IgD-negative memory B cell (primary cell): ENCODE results near the gene USP21. TPM values are rescaled to one million over a fixed set of nuclear protein-coding genes. Genes with fewer than 3 reads are reported as not detected.

Experiments
- H3K27ac Mint-ChIP-seq, 3 donors: one replicate each; pipeline ENCODE4 v1.8.0; 2020 to 2022; ENCODE audit warnings: mild to moderate bottlenecking in 3 of 3, mixed read lengths in 3 of 3, moderate library complexity in 1 of 3
- H3K27me3 Mint-ChIP-seq: one replicate; pipeline ENCODE4 v1.8.0; 2021; ENCODE audit warnings: mixed read lengths
- H3K36me3 Mint-ChIP-seq: one replicate; pipeline ENCODE4 v1.8.0; 2020; ENCODE audit warnings: mild to moderate bottlenecking, mixed read lengths
- H3K4me1 Mint-ChIP-seq, 3 donors: one replicate each; pipeline ENCODE4 v1.8.0; 2020 to 2022; ENCODE audit warnings: mixed read lengths in 3 of 3, mild to moderate bottlenecking in 1 of 3
- H3K4me3 Mint-ChIP-seq, 4 donors: one replicate each; pipeline ENCODE4 v1.8.0; 2020 to 2022; ENCODE audit warnings: mild to moderate bottlenecking in 4 of 4, mixed read lengths in 4 of 4, moderate library complexity in 3 of 4
- H3K9me3 Mint-ChIP-seq, 3 donors: one replicate each; pipeline ENCODE4 v1.8.0; 2020 to 2021; ENCODE audit warnings: mixed read lengths in 3 of 3, mild to moderate bottlenecking in 1 of 3
- polyA plus RNA-seq: library from polyadenylated mRNA; unstranded; fragments of 300-500 nt; fragmentation: Illumina TruSeq; gene quantifications from one replicate; pipeline ENCODE4 v1.2.3, GENCODE V29; 2021

Gene USP21
- polyA plus RNA-seq, 1 donor from 2014 or later: 30.1 TPM

GRCh38 chr1:161172349-161172748 is 13.0 kb downstream of the USP21 start:
- H3K4me3 Mint-ChIP-seq: peak overlapping the region in 1 of 4 donors; percentile 59
- peak overlapping the region in 1 of 3 donors; percentile 12 for H3K27ac Mint-ChIP-seq
- no peaks in the 10 kb centered on the region for H3K9me3 Mint-ChIP-seq
- H3K4me1 Mint-ChIP-seq: peaks cover 9 to 29% (median 25%) of the 10 kb centered on the region in 3 donors
- peaks cover 2% of the 10 kb centered on the region for H3K36me3 Mint-ChIP-seq
- no peaks in the 10 kb centered on the region for H3K27me3 Mint-ChIP-seq

GRCh38 chr1:161172776-161173376 is 13.6 kb downstream of the USP21 start:
- Mint-ChIP-seq H3K36me3 (peaks cover 2% of the 10 kb centered on the region), H3K4me3 (peak overlapping the region in 2 of 4 donors; percentile 59 to 76), H3K9me3 (no peaks in the 10 kb centered on the region), H3K27me3 (no peaks in the 10 kb centered on the region), H3K27ac (no peak overlapping the region), H3K4me1 (peaks cover 14 to 31% (median 27%) of the 10 kb centered on the region in 3 donors)

- Mint-ChIP-seq H3K27me3 (no peaks in the 10 kb centered on the region), H3K36me3 (peaks cover 2% of the 10 kb centered on the region), H3K4me1 (peaks cover 20 to 35% (median 31%) of the 10 kb centered on the region in 3 donors), H3K27ac (peak overlapping the region in 1 of 3 donors; percentile 39), H3K4me3 (peak overlapping the region in 2 of 4 donors; percentile 59 to 87), H3K9me3 (no peaks in the 10 kb centered on the region)
Observed at GRCh38 chr1:161173711-161174110, 14.4 kb downstream of the USP21 start.

- Mint-ChIP-seq H3K4me1 (peaks cover 20 to 35% (median 31%) of the 10 kb centered on the region in 3 donors), H3K27me3 (no peaks in the 10 kb centered on the region), H3K4me3 (peak overlapping the region in 2 of 4 donors; percentile 92 to 97), H3K36me3 (peaks cover 2% of the 10 kb centered on the region), H3K9me3 (no peaks in the 10 kb centered on the region), H3K27ac (peak overlapping the region in 1 of 3 donors; percentile 71)
Observed at GRCh38 chr1:161174911-161175310, 15.6 kb downstream of the USP21 start.

GRCh38 chr1:161175771-161176453 is 16.6 kb downstream of the USP21 start:
- H3K9me3 Mint-ChIP-seq: no peaks in the 10 kb centered on the region
- H3K27me3 Mint-ChIP-seq: no peaks in the 10 kb centered on the region
- H3K4me3 Mint-ChIP-seq: peak overlapping the region; percentile 92 to 100 (median 98)
- H3K36me3 Mint-ChIP-seq: peaks cover 2% of the 10 kb centered on the region
- H3K27ac Mint-ChIP-seq: peak overlapping the region; percentile 23 to 100 (median 85)
- H3K4me1 Mint-ChIP-seq: peaks cover 26 to 42% (median 39%) of the 10 kb centered on the region in 3 donors

- Mint-ChIP-seq H3K4me3 (peak overlapping the region; percentile 92 to 100 (median 98)), H3K4me1 (peaks cover 26 to 44% (median 37%) of the 10 kb centered on the region in 3 donors), H3K27me3 (no peaks in the 10 kb centered on the region), H3K36me3 (peaks cover 2% of the 10 kb centered on the region), H3K27ac (peak overlapping the region; percentile 85 to 100 (median 99)), H3K9me3 (no peaks in the 10 kb centered on the region)
Observed at GRCh38 chr1:161176468-161177111, 17.3 kb downstream of the USP21 start.

DNA sequence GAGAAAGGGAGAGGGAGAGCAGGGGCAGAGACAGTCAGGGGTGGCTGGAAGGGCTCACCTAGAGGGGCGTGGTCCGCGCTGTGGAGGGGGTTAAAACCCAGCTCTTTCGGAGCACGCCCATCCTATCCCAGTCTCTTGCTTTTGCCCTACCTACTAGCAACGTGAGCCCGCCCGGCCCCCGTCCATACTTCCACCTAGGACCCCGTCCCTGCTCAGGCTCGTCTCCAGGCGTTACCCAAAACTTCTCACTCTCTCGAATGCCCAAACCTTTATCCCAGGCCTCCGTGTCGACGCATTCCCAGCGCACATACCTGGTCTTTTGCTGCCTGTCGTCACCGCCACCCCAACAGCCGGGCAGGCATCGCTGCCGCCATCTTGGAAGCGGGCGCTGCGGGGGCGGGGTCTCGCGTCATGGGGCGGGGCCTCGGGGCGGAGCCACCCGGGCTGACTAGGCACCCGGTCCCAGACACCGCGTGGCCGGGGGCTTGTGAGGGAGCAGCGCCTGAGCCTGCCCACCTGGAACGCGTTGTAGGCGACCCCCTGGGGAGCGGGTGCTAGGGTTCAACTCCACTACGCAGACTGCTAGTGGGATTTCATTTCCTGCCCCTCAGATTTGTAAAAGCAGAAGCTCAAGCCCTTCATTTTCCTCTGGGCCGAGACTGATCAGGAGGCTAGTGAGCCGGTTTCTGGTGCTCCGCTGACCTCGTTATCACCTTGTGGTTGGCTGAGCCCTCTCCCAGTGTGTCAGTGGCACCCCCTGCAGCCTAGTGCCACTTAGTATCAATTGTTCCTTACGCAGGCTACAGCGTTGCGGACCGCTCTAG is 18.0 kb downstream of the USP21 start, which contains the start of gene B4GALT3:
Gene B4GALT3 (minus strand): TSS at position 396 of the 824 bp plus-strand sequence. CDS start 1,447 bp downstream, outside the sequence.
- peaks cover 30 to 49% (median 41%) of the 10 kb centered on the region in 3 donors for H3K4me1 Mint-ChIP-seq
- peaks cover 2% of the 10 kb centered on the region for H3K36me3 Mint-ChIP-seq
- H3K27me3 Mint-ChIP-seq: no peaks in the 10 kb centered on the region
- peak within 1 kb of the TSS; percentile 92 to 100 (median 98) for H3K4me3 Mint-ChIP-seq
- H3K27ac Mint-ChIP-seq: peak within 1 kb of the TSS; percentile 85 to 100 (median 99)
- no peaks in the 10 kb centered on the region for H3K9me3 Mint-ChIP-seq

- Mint-ChIP-seq H3K36me3 (peaks cover 3% of the 10 kb centered on the region), H3K9me3 (no peaks in the 10 kb centered on the region), H3K4me3 (peak overlapping the region; percentile 92 to 100 (median 98)), H3K4me1 (peaks cover 32 to 53% (median 41%) of the 10 kb centered on the region in 3 donors), H3K27me3 (no peaks in the 10 kb centered on the region), H3K27ac (peak overlapping the region; percentile 85 to 100 (median 99))
Observed at GRCh38 chr1:161177936-161178244, 18.6 kb downstream of the USP21 start.

GRCh38 chr1:161179698-161180097 is 20.4 kb downstream of the USP21 start:
- Mint-ChIP-seq H3K9me3 (no peaks in the 10 kb centered on the region), H3K27ac (peak overlapping the region in 1 of 3 donors; percentile 51), H3K36me3 (peaks cover 3% of the 10 kb centered on the region), H3K27me3 (no peaks in the 10 kb centered on the region), H3K4me1 (peaks cover 41 to 65% (median 51%) of the 10 kb centered on the region in 3 donors), H3K4me3 (no peak overlapping the region)

DNA sequence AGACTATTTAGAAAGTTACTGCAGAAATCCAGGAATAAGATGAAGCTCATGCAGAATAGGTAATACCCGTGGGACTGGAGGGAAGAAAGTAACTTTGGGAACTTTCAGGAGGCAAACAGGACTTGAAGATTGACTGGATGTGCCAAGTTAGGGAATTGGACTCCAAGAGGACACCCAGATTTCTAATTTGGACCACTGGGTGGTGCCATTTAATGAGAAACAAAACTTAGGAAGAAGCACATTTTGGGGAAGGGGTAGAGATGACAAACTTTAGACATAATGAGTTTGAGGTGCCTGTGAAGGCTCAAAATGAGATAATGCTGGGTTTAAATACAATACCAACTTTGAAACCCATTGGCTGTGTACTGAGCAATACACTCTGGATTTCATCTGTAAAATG is 21.3 kb downstream of the USP21 start:
- H3K4me1 Mint-ChIP-seq: peaks cover 47 to 66% (median 52%) of the 10 kb centered on the region in 3 donors
- H3K27ac Mint-ChIP-seq: peak overlapping the region in 1 of 3 donors; percentile 51
- no peaks in the 10 kb centered on the region for H3K9me3 Mint-ChIP-seq
- H3K27me3 Mint-ChIP-seq: no peaks in the 10 kb centered on the region
- H3K4me3 Mint-ChIP-seq: peak overlapping the region in 3 of 4 donors; percentile 17 to 69 (median 68)
- H3K36me3 Mint-ChIP-seq: peaks cover 3% of the 10 kb centered on the region

- H3K27ac Mint-ChIP-seq: peak overlapping the region; percentile 49 to 80 (median 69)
- peaks cover 3% of the 10 kb centered on the region for H3K36me3 Mint-ChIP-seq
- peak overlapping the region; percentile 3 to 78 (median 73) for H3K4me3 Mint-ChIP-seq
- H3K4me1 Mint-ChIP-seq: peaks cover 49 to 68% (median 58%) of the 10 kb centered on the region in 3 donors
- no peaks in the 10 kb centered on the region for H3K27me3 Mint-ChIP-seq
- no peaks in the 10 kb centered on the region for H3K9me3 Mint-ChIP-seq
Observed at GRCh38 chr1:161182214-161182613, 22.9 kb downstream of the USP21 start.

DNA sequence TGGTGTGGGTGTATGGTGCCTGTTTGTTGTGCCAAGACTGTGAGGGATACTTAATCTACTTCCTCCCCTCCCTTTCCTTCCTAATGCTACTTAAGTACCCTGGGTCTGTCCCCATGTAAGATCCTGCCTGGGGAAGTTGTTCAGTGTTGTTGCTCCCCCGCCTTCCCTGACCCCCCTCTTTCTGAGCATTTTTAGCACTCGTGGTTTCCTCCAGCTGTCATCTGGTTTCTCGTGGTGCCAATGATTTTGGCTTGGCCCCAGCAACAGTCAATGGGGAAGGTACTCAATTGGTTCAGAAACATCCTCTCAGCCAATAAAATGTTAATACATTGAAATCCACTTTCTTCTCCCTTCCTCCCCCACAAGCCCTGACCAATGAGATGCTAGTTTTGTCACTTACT is 26.0 kb downstream of the USP21 start:
- H3K4me3 Mint-ChIP-seq: peak overlapping the region; percentile 67 to 92 (median 84)
- peaks cover 40 to 65% (median 64%) of the 10 kb centered on the region in 3 donors for H3K4me1 Mint-ChIP-seq
- peaks cover 3% of the 10 kb centered on the region for H3K36me3 Mint-ChIP-seq

DNA sequence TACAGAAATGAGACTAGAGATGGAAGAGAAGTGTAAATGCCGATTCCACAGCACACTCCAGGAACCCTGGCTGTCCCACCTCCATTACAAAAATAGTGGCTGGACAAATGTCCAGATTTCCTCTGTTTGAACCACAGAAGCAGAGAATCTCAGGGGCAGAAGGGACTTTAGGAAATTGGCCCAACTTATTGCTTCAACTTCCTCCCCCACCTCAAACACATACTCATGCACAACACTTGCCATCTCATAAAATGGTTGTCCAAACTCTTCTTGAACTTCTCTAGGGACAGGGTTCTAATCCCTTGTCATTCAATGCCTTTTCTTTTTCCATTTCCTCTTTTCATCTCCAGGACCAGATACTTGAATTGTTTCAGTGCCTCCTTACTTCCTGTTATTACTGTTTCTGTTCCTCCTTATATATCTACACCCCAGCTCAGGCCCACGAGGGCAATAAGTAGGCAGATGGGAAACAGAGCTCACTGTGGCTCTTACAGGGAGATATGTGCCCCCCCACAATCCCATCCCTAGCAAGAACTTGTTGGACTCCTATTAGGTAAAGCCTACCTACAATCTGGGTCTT is 26.5 kb downstream of the USP21 start:
- H3K9me3 Mint-ChIP-seq: no peaks in the 10 kb centered on the region
- peak overlapping the region; percentile 40 to 95 (median 70) for H3K27ac Mint-ChIP-seq
- H3K4me1 Mint-ChIP-seq: peaks cover 35 to 60% (median 59%) of the 10 kb centered on the region in 3 donors
- H3K36me3 Mint-ChIP-seq: peaks cover 3% of the 10 kb centered on the region
- no peaks in the 10 kb centered on the region for H3K27me3 Mint-ChIP-seq
- peak overlapping the region; percentile 67 to 92 (median 84) for H3K4me3 Mint-ChIP-seq

More for the DNA sequence above, 26.0 kb downstream of the USP21 start:
- Mint-ChIP-seq H3K27ac (peak overlapping the region; percentile 40 to 95 (median 70)), H3K9me3 (no peaks in the 10 kb centered on the region), H3K27me3 (no peaks in the 10 kb centered on the region)

DNA sequence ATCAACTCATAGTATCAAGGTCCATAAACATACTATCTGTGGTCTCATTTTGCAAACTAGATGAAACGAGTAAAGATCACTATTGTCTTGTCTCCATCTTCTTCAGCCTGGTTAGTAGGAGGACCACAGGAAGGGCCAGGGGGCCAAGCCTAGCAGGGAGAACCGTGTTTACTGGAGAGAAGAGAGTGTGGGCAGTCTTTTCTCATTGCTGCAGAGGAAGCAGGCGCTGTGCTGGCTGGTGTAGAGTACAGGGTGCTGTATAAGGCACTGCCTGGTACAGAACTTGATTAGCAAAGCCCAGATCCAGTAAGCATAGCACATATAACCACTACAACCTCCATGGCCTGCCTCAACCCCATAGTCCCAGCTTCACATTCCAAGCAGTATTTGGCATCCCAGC is 28.0 kb downstream of the USP21 start:
- Mint-ChIP-seq H3K4me3 (peak overlapping the region in 2 of 4 donors; percentile 9 to 61), H3K27me3 (no peaks in the 10 kb centered on the region), H3K4me1 (peaks cover 31 to 56% (median 55%) of the 10 kb centered on the region in 3 donors), H3K9me3 (no peaks in the 10 kb centered on the region), H3K27ac (peak overlapping the region; percentile 70 to 95 (median 90)), H3K36me3 (peaks cover 3% of the 10 kb centered on the region)
